ENCODE results near the gene INAFM2.

INAFM2 gene

GRCh38 chr15:40320931-40321371, 2.5 kb upstream of the INAFM2 start:
- no peak overlapping the region for H3K4me3 ChIP-seq (ENCODE audit: low read length)
- TF ChIP-seq ZNF274 (IDR thresholded peaks at IDR 0.05; ENCODE audit: low read depth, low read length): no peak

GRCh38 chr15:40322531-40323238, 807 bp upstream of the INAFM2 start:
- peak overlapping the region; percentile 7; the same call in 1 of the 2 replicates for H3K4me3 ChIP-seq (ENCODE audit: low read length)
- no peak for TF ChIP-seq ZNF274 (IDR thresholded peaks at IDR 0.05; ENCODE audit: low read depth, low read length)

- H3K4me3 ChIP-seq (ENCODE audit: low read length): peak overlapping the region; percentile 86
- TF ChIP-seq ZNF274 (IDR thresholded peaks at IDR 0.05; ENCODE audit: low read depth, low read length): no peak
These were observed 753 bp downstream of the INAFM2 start for GRCh38 chr15:40323953-40324937.

GRCh38 chr15:40325188-40325587, 1.7 kb downstream of the INAFM2 start:
- no peak for TF ChIP-seq ZNF274 (IDR thresholded peaks at IDR 0.05; ENCODE audit: low read depth, low read length)
- no peak overlapping the region; the same call in 1 of the 2 replicates for H3K4me3 ChIP-seq (ENCODE audit: low read length)

- no peak for TF ChIP-seq ZNF274 (IDR thresholded peaks at IDR 0.05; ENCODE audit: low read depth, low read length)
- no peak overlapping the region for H3K4me3 ChIP-seq (ENCODE audit: low read length)
These were observed 2.2 kb downstream of the INAFM2 start for GRCh38 chr15:40325700-40326099.

GRCh38 chr15:40327457-40327856, 4.0 kb downstream of the INAFM2 start:
- TF ChIP-seq ZNF274 (IDR thresholded peaks at IDR 0.05; ENCODE audit: low read depth, low read length): no peak
- no peak overlapping the region for H3K4me3 ChIP-seq (ENCODE audit: low read length)

- no peak overlapping the region for H3K4me3 ChIP-seq (ENCODE audit: low read length)
- TF ChIP-seq ZNF274 (IDR thresholded peaks at IDR 0.05; ENCODE audit: low read depth, low read length): no peak
These were observed 4.7 kb downstream of the INAFM2 start for GRCh38 chr15:40328176-40328575.

GRCh38 chr15:40328751-40329150, 5.3 kb downstream of the INAFM2 start:
- no peak for TF ChIP-seq ZNF274 (IDR thresholded peaks at IDR 0.05; ENCODE audit: low read depth, low read length)
- H3K4me3 ChIP-seq (ENCODE audit: low read length): no peak overlapping the region

- no peak overlapping the region for H3K4me3 ChIP-seq (ENCODE audit: low read length)
- TF ChIP-seq ZNF274 (IDR thresholded peaks at IDR 0.05; ENCODE audit: low read depth, low read length): no peak
These were observed 6.3 kb downstream of the INAFM2 start for GRCh38 chr15:40329804-40330203.

- no peak for TF ChIP-seq ZNF274 (IDR thresholded peaks at IDR 0.05; ENCODE audit: low read depth, low read length)
- no peak overlapping the region for H3K4me3 ChIP-seq (ENCODE audit: low read length)
These were observed 6.9 kb downstream of the INAFM2 start for GRCh38 chr15:40330368-40330836.

- TF ChIP-seq ZNF274 (IDR thresholded peaks at IDR 0.05; ENCODE audit: low read depth, low read length): no peak
These were observed 7.5 kb downstream of the INAFM2 start for GRCh38 chr15:40331026-40331425.

GRCh38 chr15:40331637-40332036, 8.1 kb downstream of the INAFM2 start:
- TF ChIP-seq ZNF274 (IDR thresholded peaks at IDR 0.05; ENCODE audit: low read depth, low read length): no peak
- no peak overlapping the region for H3K4me3 ChIP-seq (ENCODE audit: low read length)

More at GRCh38 chr15:40331026-40331425, 7.5 kb downstream of the INAFM2 start:
- no peak overlapping the region for H3K4me3 ChIP-seq (ENCODE audit: low read length)

- H3K4me3 ChIP-seq (ENCODE audit: low read length): no peak overlapping the region
- TF ChIP-seq ZNF274 (IDR thresholded peaks at IDR 0.05; ENCODE audit: low read depth, low read length): no peak
These were observed 8.8 kb downstream of the INAFM2 start for GRCh38 chr15:40332113-40332781.

- no peak overlapping the region for H3K4me3 ChIP-seq (ENCODE audit: low read length)
- no peak for TF ChIP-seq ZNF274 (IDR thresholded peaks at IDR 0.05; ENCODE audit: low read depth, low read length)
These were observed 10.5 kb downstream of the INAFM2 start for GRCh38 chr15:40333922-40334492.
